Measurements from ENCODE around the gene SPATA45. TPM values are rescaled to one million over a fixed set of nuclear protein-coding genes. Genes with fewer than 3 reads are reported as not detected.

SPATA45 gene
- total and polyA plus RNA-seq, 2 of the 13 experiments (the other 11 are each of a cell fraction or from before 2014, with no cell fraction given), result 0.17 to 0.64 TPM

GRCh38 chr1:212858461-212859265 lies 11.2 kb upstream of the SPATA45 start (continued):
- TF ChIP-seq ZBTB40 (IDR thresholded peaks at IDR 0.05), result no peak
- TF ChIP-seq ZBTB40 (CRISPR knock-in tag; IDR thresholded peaks at IDR 0.05), result no peak
- TF ChIP-seq SIX1 (CRISPR knock-in tag; IDR thresholded peaks at IDR 0.05; ENCODE audit: borderline replicate concordance), result no peak
- TF ChIP-seq ZNF12 (CRISPR knock-in tag; IDR thresholded peaks at IDR 0.05), result no peak
- TF ChIP-seq ZNF597 (CRISPR knock-in tag; IDR thresholded peaks at IDR 0.05), result no peak
- TF ChIP-seq ZGPAT (CRISPR knock-in tag; IDR thresholded peaks at IDR 0.05), result no peak
- TF ChIP-seq MYNN (CRISPR knock-in tag; IDR thresholded peaks at IDR 0.05; ENCODE audit: low read depth), result no peak
- TF ChIP-seq ZNF33B (CRISPR knock-in tag; IDR thresholded peaks at IDR 0.05), result no peak
- no peak for TF ChIP-seq TAF15 (IDR thresholded peaks at IDR 0.05; ENCODE audit: low read depth, low read length, poor library complexity, severe bottlenecking)
- no peak for TF ChIP-seq NFE2L1 (CRISPR knock-in tag; IDR thresholded peaks at IDR 0.05; ENCODE audit: borderline replicate concordance)
- TF ChIP-seq AKAP8 (CRISPR knock-in tag; IDR thresholded peaks at IDR 0.05), result no peak
- 0 out of 2 replicates have a peak, but pooled peaks have one; percentile 22 for TF ChIP-seq MXD3 (CRISPR knock-in tag; IDR thresholded peaks at IDR 0.05)
- TF ChIP-seq NR2C2 (CRISPR knock-in tag; IDR thresholded peaks at IDR 0.05; ENCODE audit: borderline replicate concordance), result no peak
- no peak for TF ChIP-seq TRAFD1 (CRISPR knock-in tag; IDR thresholded peaks at IDR 0.05; ENCODE audit: borderline replicate concordance)
- no peak for TF ChIP-seq HDAC6 (IDR thresholded peaks at IDR 0.05; ENCODE audit: low read depth, low read length)

All from HepG2 (cell line).